SIG-M5 treated with dmso at 0.1 percent for 504 hours (cell line): Measurements from ENCODE around the gene ELAC2.

Source experiments
- DNase-seq: peaks from one replicate; lab custom pipeline; 2025; ENCODE audit not compliant: unreplicated experiment; lab: John Stamatoyannopoulos, UW

Gene ELAC2

DNA sequence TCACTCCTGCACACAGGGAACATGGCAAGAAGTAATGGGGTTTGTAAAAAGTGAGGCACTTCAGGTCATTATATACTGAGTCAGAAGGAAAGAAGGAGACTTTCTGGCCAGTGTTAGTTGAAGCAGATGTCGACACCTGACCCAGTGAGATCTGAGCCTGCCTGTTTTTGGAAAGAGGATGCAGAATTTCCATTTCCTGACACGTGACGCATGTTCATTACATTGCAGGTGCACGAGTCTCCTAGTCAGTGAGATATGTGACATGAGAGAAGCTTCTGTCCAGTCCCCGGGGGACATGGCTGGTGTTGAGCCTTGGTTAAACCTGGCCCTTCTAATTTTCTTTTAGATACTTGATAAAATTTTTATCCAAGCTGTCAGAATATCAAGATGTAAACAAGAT lies 62.3 kb downstream of the ELAC2 start:
- no peak for DNase-seq

GRCh38 chr17:12953156-12953555 lies 64.7 kb downstream of the ELAC2 start:
- no peak for DNase-seq

GRCh38 chr17:12952012-12952411 lies 65.8 kb downstream of the ELAC2 start:
- no peak for DNase-seq

- no peak for DNase-seq
Measured at GRCh38 chr17:12947047-12947446, 70.8 kb downstream of the ELAC2 start.
